PC-3 (cell line): ENCODE measurements around the gene NRG3. TPM values are rescaled to one million over a fixed set of nuclear protein-coding genes. Genes with fewer than 3 reads are reported as not detected.

ENCODE experiments used
- ATAC-seq: fragments of 200-7000 bp; cut with Tn5 transposase; 2 replicates; pipeline ENCODE4 v1.9.1; 2020; ENCODE audit warnings: mild to moderate bottlenecking, moderate library complexity
- BruUV-seq: library from RNA; stranded (reverse); fragments of 400-500 nt; replicated peaks from 2 replicates; lab custom pipeline; 2021; lab: Mats Ljungman, UMichigan
- CTCF ChIA-PET: fragments of 300-600 bp; sonication (Branson Sonifier 250); formaldehyde crosslinking; loops from one replicate; lab custom pipeline; 2022; ENCODE audit warnings: antibody characterized with exemption; lab: Charles Lee
- POLR2A ChIA-PET: fragments of 300-600 bp; sonication (Branson Sonifier 250); formaldehyde crosslinking; loops from one replicate; lab custom pipeline; 2022; ENCODE audit warnings: antibody characterized with exemption; ENCODE audit not compliant: unreplicated experiment; lab: Charles Lee
- DNase-seq: peaks from one replicate; pipeline ENCODE4 v3.0.0-alpha.2; 2015
- H2AFZ ChIP-seq: fragments of 300-600 bp; sonication (generic); 2 replicates; pipeline ENCODE4 v1.6.0; 2016; ENCODE audit warnings: antibody characterized with exemption, low read length
- H3F3A ChIP-seq: fragments of 300-600 bp; sonication (generic); one replicate; pipeline ENCODE4 v1.6.0; 2017; ENCODE audit warnings: antibody characterized with exemption, low read length, control low read depth, mild to moderate bottlenecking; ENCODE audit not compliant: unreplicated experiment
- H3K27ac ChIP-seq: fragments of 300-600 bp; sonication (generic); 2 replicates; pipeline ENCODE4 v1.5.1; 2016; ENCODE audit warnings: mild to moderate bottlenecking, low read length
- H3K27me3 ChIP-seq: fragments of 300-600 bp; sonication (generic); 2 replicates; pipeline ENCODE4 v1.6.1; 2016; ENCODE audit warnings: low read length, mixed read lengths
- H3K36me3 ChIP-seq: fragments of 300-600 bp; sonication (generic); 2 replicates; pipeline ENCODE4 v1.6.1; 2016; ENCODE audit warnings: low read depth, mixed run types, low read length, mixed read lengths
- H3K4me1 ChIP-seq: fragments of 300-600 bp; sonication (generic); 2 replicates; pipeline ENCODE4 v1.5.1; 2016; ENCODE audit warnings: low read length; ENCODE audit not compliant: insufficient read depth
- H3K4me2 ChIP-seq: fragments of 300-600 bp; sonication (generic); 2 replicates; pipeline ENCODE4 v1.6.0; 2016; ENCODE audit warnings: low read length
- H3K4me3 ChIP-seq: fragments of 300-600 bp; sonication (generic); 2 replicates; pipeline ENCODE4 v1.5.1; 2016; ENCODE audit warnings: mild to moderate bottlenecking, low read length, mixed read lengths
- H3K79me2 ChIP-seq: fragments of 300-600 bp; sonication (generic); 2 replicates; pipeline ENCODE4 v1.6.1; 2017; ENCODE audit warnings: low read length, mixed read lengths
- H3K9ac ChIP-seq: fragments of 300-600 bp; sonication (generic); 2 replicates; pipeline ENCODE4 v1.6.0; 2016; ENCODE audit warnings: mild to moderate bottlenecking, low read length
- H3K9me2 ChIP-seq: fragments of 300-600 bp; sonication (generic); replicated peaks from 2 replicates; pipeline ENCODE4 v1.6.1; 2016; ENCODE audit warnings: mixed run types, low read length, mixed read lengths
- H3K9me3 ChIP-seq: fragments of 300-600 bp; sonication (generic); 2 replicates; pipeline ENCODE4 v1.6.1; 2016; ENCODE audit warnings: low read length, mixed read lengths
- H4K20me1 ChIP-seq: fragments of 300-600 bp; sonication (generic); 2 replicates; pipeline ENCODE4 v1.6.1; 2016; ENCODE audit warnings: low read length, mixed read lengths
- CTCF ChIP-seq: fragments of 300-600 bp; sonication (generic); conservative IDR thresholded peaks from 2 replicates; pipeline ENCODE4 v1.5.1; 2017; ENCODE audit warnings: antibody characterized with exemption, low read depth, mild to moderate bottlenecking, low read length
- EZH2 ChIP-seq: fragments of 300-600 bp; sonication (generic); IDR thresholded peaks from one replicate; pipeline ENCODE4 v1.6.1; 2017; ENCODE audit warnings: antibody characterized with exemption, mild to moderate bottlenecking, low read length; ENCODE audit not compliant: unreplicated experiment
- EZH2phosphoT487 ChIP-seq: fragments of 300-600 bp; sonication (generic); IDR thresholded peaks from 2 replicates; pipeline ENCODE4 v1.6.1; 2018; ENCODE audit warnings: mild to moderate bottlenecking, antibody characterized with exemption, low read length, borderline replicate concordance
- intact Hi-C: fragments of 100-400 bp; cut with micrococcal nuclease; formaldehyde crosslinking; loops from 2 replicates; pipeline ENCODE4 v1.9.0; 2023
- total RNA-seq: library from RNA; depleted of rRNA; stranded (reverse); fragments of >200 nt; gene quantifications from 2 replicates; pipeline ENCODE4 v1.2.3, GENCODE V29; 2014

The NRG3 gene
- total RNA-seq, 1 experiment from 2014 or later: not detected

- DNase-seq (no peak), ATAC-seq (no peak)
- no peaks in the 10 kb centered on the region for H3K36me3 ChIP-seq
- no TSS peak for BruUV-seq
- no peaks in the 10 kb centered on the region for H3F3A ChIP-seq
- H3K4me3 ChIP-seq: no peak overlapping the region
- H3K4me1 ChIP-seq: no peaks in the 10 kb centered on the region
- intact Hi-C loops: no loop called here
- no peaks in the 10 kb centered on the region for H3K9me3 ChIP-seq
- no peaks in the 10 kb centered on the region for H3K79me2 ChIP-seq
- CTCF ChIA-PET: no interaction called here
- POLR2A ChIA-PET: no interaction called here
- TF ChIP-seq CTCF (no peak), EZH2phosphoT487 (no peak), EZH2 (no peak)
- H4K20me1 ChIP-seq: no peaks in the 10 kb centered on the region
- no peak overlapping the region for H3K27ac ChIP-seq
- H3K27me3 ChIP-seq: no peaks in the 10 kb centered on the region
- H2AFZ ChIP-seq: no peak overlapping the region
- H3K9ac ChIP-seq: no peak overlapping the region
- no peaks in the 10 kb centered on the region for H3K9me2 ChIP-seq
- H3K4me2 ChIP-seq: no peak overlapping the region
These were observed 508.4 kb downstream of the NRG3 start for GRCh38 chr10:82383350-82383749.

- no peak overlapping the region for H3K4me2 ChIP-seq
- ChIA-PET CTCF (no interaction called here), POLR2A (no interaction called here)
- H3K9ac ChIP-seq: no peak overlapping the region
- no peaks in the 10 kb centered on the region for H3K4me1 ChIP-seq
- no peaks in the 10 kb centered on the region for H3F3A ChIP-seq
- H2AFZ ChIP-seq: no peak overlapping the region
- no peaks in the 10 kb centered on the region for H3K27me3 ChIP-seq
- ATAC-seq (no peak), DNase-seq (no peak)
- TF ChIP-seq EZH2 (no peak), EZH2phosphoT487 (no peak), CTCF (no peak)
- H3K4me3 ChIP-seq: no peak overlapping the region
- no peaks in the 10 kb centered on the region for H3K36me3 ChIP-seq
- no peaks in the 10 kb centered on the region for H4K20me1 ChIP-seq
- H3K79me2 ChIP-seq: no peaks in the 10 kb centered on the region
- H3K9me3 ChIP-seq: no peaks in the 10 kb centered on the region
- no peaks in the 10 kb centered on the region for H3K9me2 ChIP-seq
- no peak overlapping the region for H3K27ac ChIP-seq
- intact Hi-C loops: no loop called here
- no TSS peak for BruUV-seq
These were observed 516.1 kb downstream of the NRG3 start for GRCh38 chr10:82390866-82391658.

GRCh38 chr10:82391971-82392370 lies 517.0 kb downstream of the NRG3 start:
- Histone ChIP-seq H3K27me3 (no peaks in the 10 kb centered on the region), H4K20me1 (no peaks in the 10 kb centered on the region), H3K9ac (no peak overlapping the region), H3F3A (no peaks in the 10 kb centered on the region), H3K79me2 (no peaks in the 10 kb centered on the region), H3K4me1 (no peaks in the 10 kb centered on the region), H3K27ac (no peak overlapping the region), H3K4me2 (no peak overlapping the region), H2AFZ (no peak overlapping the region), H3K9me3 (0 out of 2 replicates have a peak, but pooled peaks cover 4% of the 10 kb centered on the region), H3K9me2 (no peaks in the 10 kb centered on the region), H3K4me3 (no peak overlapping the region), H3K36me3 (no peaks in the 10 kb centered on the region)
- DNase-seq: no peak
- intact Hi-C loops: no loop called here
- no peak for TF ChIP-seq EZH2phosphoT487
- TF ChIP-seq CTCF: no peak
- no peak for TF ChIP-seq EZH2
- CTCF ChIA-PET: no interaction called here
- no TSS peak for BruUV-seq
- POLR2A ChIA-PET: no interaction called here
- no peak for ATAC-seq
